ENCODE data around the gene ORAI2.
"Not testable (repeated sequence)": the region's sequence is repeated elsewhere in the genome, so short reads cannot be mapped to it uniquely, and the experiment has no call there.

DNA sequence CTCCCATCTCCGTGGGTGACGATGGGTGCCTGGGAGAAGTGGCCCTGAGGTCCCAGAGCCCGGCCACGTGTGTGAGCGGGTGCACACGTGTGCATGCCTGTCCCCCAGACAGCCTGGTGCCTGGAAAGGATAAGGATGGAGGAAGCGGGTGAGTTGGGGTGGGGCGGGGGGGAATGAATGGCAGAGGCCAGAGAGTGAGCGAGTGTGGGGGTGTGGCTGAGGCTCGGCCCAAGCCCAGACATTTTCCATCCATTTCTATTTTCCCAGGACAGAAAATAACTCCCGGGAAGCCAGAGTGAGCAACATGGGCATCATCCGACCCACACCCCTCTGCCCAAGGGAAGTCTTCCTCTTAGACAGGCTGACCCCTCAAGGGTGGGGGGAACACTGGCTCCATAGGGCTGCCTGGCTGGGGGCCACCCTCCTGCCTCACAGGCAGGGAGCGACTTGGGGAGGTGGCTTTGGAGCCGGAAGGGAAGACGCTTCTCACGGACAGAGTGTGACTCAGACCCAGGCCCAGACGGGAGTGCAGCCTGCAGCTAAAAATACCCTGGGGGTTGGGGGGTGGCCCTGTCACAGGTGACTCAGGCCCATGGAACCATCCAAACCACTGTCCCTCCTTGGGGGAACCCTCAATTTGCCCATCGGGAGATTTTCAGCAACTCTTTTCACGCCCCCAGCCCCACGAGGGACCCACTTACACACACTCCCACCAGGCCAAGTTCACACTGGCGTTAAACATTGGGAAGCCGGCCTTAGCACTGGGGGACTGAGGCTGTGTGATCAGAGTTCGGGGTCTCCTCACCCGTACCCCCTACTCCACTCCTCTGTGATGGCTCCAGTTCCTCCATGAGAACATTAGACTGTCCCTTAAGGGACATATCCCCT lies 72.2 kb downstream of the ORAI2 start:
- TF ChIP-seq CHD1 (IDR thresholded peaks at IDR 0.05; ENCODE audit: low read depth, low read length): not testable (repeated sequence)
- TF ChIP-seq, protein P1, sequence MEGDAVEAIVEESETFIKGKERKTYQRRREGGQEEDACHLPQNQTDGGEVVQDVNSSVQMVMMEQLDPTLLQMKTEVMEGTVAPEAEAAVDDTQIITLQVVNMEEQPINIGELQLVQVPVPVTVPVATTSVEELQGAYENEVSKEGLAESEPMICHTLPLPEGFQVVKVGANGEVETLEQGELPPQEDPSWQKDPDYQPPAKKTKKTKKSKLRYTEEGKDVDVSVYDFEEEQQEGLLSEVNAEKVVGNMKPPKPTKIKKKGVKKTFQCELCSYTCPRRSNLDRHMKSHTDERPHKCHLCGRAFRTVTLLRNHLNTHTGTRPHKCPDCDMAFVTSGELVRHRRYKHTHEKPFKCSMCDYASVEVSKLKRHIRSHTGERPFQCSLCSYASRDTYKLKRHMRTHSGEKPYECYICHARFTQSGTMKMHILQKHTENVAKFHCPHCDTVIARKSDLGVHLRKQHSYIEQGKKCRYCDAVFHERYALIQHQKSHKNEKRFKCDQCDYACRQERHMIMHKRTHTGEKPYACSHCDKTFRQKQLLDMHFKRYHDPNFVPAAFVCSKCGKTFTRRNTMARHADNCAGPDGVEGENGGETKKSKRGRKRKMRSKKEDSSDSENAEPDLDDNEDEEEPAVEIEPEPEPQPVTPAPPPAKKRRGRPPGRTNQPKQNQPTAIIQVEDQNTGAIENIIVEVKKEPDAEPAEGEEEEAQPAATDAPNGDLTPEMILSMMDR (conservative IDR thresholded peaks at IDR 0.05; ENCODE audit: low read depth, low read length): not testable (repeated sequence)

Data from IMR-90 (cell line).